CD14-positive monocyte (primary cell): ENCODE data around the gene STBD1. TPM values are rescaled to one million over a fixed set of nuclear protein-coding genes. Genes with fewer than 3 reads are reported as not detected.

Experiments used
- DNase-seq, 3 donors: peaks; one replicate each; pipeline ENCODE4 v3.0.0-alpha.2; 2011 to 2022
- H2AFZ ChIP-seq: 2 replicates; pipeline ENCODE4 v1.6.0; 2012; ENCODE audit warnings: mild to moderate bottlenecking, low read depth, low read length, inconsistent platforms; ENCODE audit not compliant: insufficient read depth, poor library complexity, severe bottlenecking
- H3K27ac ChIP-seq, 2 donors: 1 replicate in 1 of 2; 2 replicates in 1 of 2; pipeline ENCODE4 v1.5.1; 2012 to 2013; ENCODE audit warnings: low read length in 2 of 2, control low read depth in 1 of 2, inconsistent platforms in 1 of 2, low read depth in 1 of 2, mild to moderate bottlenecking in 1 of 2
- H3K27me3 ChIP-seq, 2 donors: one replicate each; pipeline versions ENCODE4 v1.6.0 to v1.6.1; 2011 to 2013; ENCODE audit warnings: low read length in 2 of 2; ENCODE audit not compliant: control insufficient read depth in 2 of 2, insufficient read depth in 2 of 2
- H3K36me3 ChIP-seq, 2 donors: replicated peaks in 1 of 2; 1 replicate in 1 of 2; 2 replicates in 1 of 2; pipeline versions ENCODE4 v1.5.1 to v1.6.1; 2012 to 2013; ENCODE audit warnings: low read length in 2 of 2, control low read depth in 1 of 2, inconsistent platforms in 1 of 2, mild to moderate bottlenecking in 1 of 2; ENCODE audit not compliant: insufficient read depth in 2 of 2, control insufficient read depth in 1 of 2
- H3K4me1 ChIP-seq, 2 donors: 1 replicate in 1 of 2; 2 replicates in 1 of 2; pipeline versions ENCODE4 v1.5.1 to v1.6.1; 2012 to 2013; ENCODE audit warnings: low read length in 2 of 2, control low read depth in 1 of 2, inconsistent platforms in 1 of 2, mild to moderate bottlenecking in 1 of 2, moderate library complexity in 1 of 2; ENCODE audit not compliant: insufficient read depth in 2 of 2, control insufficient read depth in 1 of 2
- H3K4me2 ChIP-seq: replicated peaks from 2 replicates; pipeline ENCODE3; 2012; ENCODE audit warnings: low read length, moderate library complexity, mild to moderate bottlenecking; ENCODE audit not compliant: poor library complexity, severe bottlenecking; ENCODE audit errors: extremely low read depth
- H3K4me3 ChIP-seq, 3 experiments: fragments of 200-600 bp in 1 of 3; sonication (generic) in 1 of 3; replicated peaks in 1 of 3; 1 replicate in 2 of 3; 2 replicates in 1 of 3; pipeline ENCODE4 v1.5.1; 2011 to 2013; ENCODE audit warnings: low read length in 3 of 3, mild to moderate bottlenecking in 3 of 3, control low read depth in 2 of 3, low read depth in 2 of 3, inconsistent platforms in 1 of 3, moderate library complexity in 1 of 3
- H3K79me2 ChIP-seq: 2 replicates; pipeline ENCODE4 v1.6.0; 2012; ENCODE audit warnings: mild to moderate bottlenecking, control low read depth, inconsistent platforms, low read length, moderate library complexity; ENCODE audit not compliant: insufficient read depth
- H3K9ac ChIP-seq: 2 replicates; pipeline ENCODE4 v1.6.0; 2017; ENCODE audit warnings: low read length, mild to moderate bottlenecking; ENCODE audit not compliant: insufficient read depth, poor library complexity, severe bottlenecking
- H3K9me3 ChIP-seq, 2 donors: replicated peaks in 1 of 2; 1 replicate in 1 of 2; 2 replicates in 1 of 2; pipeline versions ENCODE4 v1.5.1 to v1.6.1; 2012 to 2013; ENCODE audit warnings: low read length in 2 of 2, control low read depth in 1 of 2; ENCODE audit not compliant: control insufficient read depth in 1 of 2, insufficient read depth in 1 of 2
- H4K20me1 ChIP-seq: 2 replicates; pipeline ENCODE4 v1.6.0; 2012; ENCODE audit warnings: mild to moderate bottlenecking, low read length, control low read depth, moderate library complexity; ENCODE audit not compliant: insufficient read depth
- H3K27ac Mint-ChIP-seq, 7 donors: one replicate each; pipeline ENCODE4 v1.8.0; 2020; ENCODE audit warnings: mild to moderate bottlenecking in 7 of 7, mixed read lengths in 7 of 7, moderate library complexity in 6 of 7, inconsistent platforms in 2 of 7
- H3K27me3 Mint-ChIP-seq, 3 donors: one replicate each; pipeline ENCODE4 v1.8.0; 2021 to 2022; ENCODE audit warnings: low read depth in 3 of 3, mild to moderate bottlenecking in 3 of 3, mixed read lengths in 3 of 3, moderate library complexity in 3 of 3, inconsistent platforms in 1 of 3
- H3K36me3 Mint-ChIP-seq, 2 donors: one replicate each; pipeline ENCODE4 v1.8.0; 2020; ENCODE audit warnings: mixed read lengths in 2 of 2, inconsistent platforms in 1 of 2, mild to moderate bottlenecking in 1 of 2
- H3K4me1 Mint-ChIP-seq: one replicate; pipeline ENCODE4 v1.8.0; 2020; ENCODE audit warnings: mild to moderate bottlenecking, mixed read lengths
- H3K4me3 Mint-ChIP-seq, 2 donors: one replicate each; pipeline ENCODE4 v1.8.0; 2020; ENCODE audit warnings: mild to moderate bottlenecking in 2 of 2, mixed read lengths in 2 of 2, moderate library complexity in 1 of 2
- H3K9me3 Mint-ChIP-seq, 7 donors: one replicate each; pipeline ENCODE4 v1.8.0; 2020 to 2022; ENCODE audit warnings: mixed read lengths in 7 of 7, mild to moderate bottlenecking in 6 of 7, moderate library complexity in 6 of 7, inconsistent platforms in 2 of 7
- WGBS: methylation state at CpG from one replicate; pipeline ENCODE4 v1.1.5; 2013; ENCODE audit warnings: missing lambda C conversion rate; ENCODE audit not compliant: insufficient coverage; 5-methylcytosine and 5-hydroxymethylcytosine counted together
- intact Hi-C, 2 donors: fragments of 100-400 bp; cut with micrococcal nuclease; formaldehyde crosslinking; loops; one replicate each; pipeline versions ENCODE4 v1.15.0 to v1.15.1; 2023
- polyA plus RNA-seq, 3 donors: library from polyadenylated mRNA; depleted of rRNA in 1 of 3; unstranded in 2 of 3; stranded (reverse) in 1 of 3; fragments of 300-500 nt in 2 of 3; fragments of >200 nt in 1 of 3; fragmentation: Illumina TruSeq in 2 of 3; gene quantifications; 1 replicate in 2 of 3; 2 replicates in 1 of 3; pipeline ENCODE4 v1.2.3, GENCODE V29; 2012 to 2021
- TF ChIP-seq, protein P1 (sequence below): fragments of 200-600 bp; IDR thresholded peaks from one replicate; pipeline ENCODE4 v1.8.0; 2022; ENCODE audit warnings: antibody characterized with exemption, mild to moderate bottlenecking

The STBD1 gene
- polyA plus RNA-seq, 3 donors: 0.53 to 1.5 (median 1.2) TPM

DNA sequence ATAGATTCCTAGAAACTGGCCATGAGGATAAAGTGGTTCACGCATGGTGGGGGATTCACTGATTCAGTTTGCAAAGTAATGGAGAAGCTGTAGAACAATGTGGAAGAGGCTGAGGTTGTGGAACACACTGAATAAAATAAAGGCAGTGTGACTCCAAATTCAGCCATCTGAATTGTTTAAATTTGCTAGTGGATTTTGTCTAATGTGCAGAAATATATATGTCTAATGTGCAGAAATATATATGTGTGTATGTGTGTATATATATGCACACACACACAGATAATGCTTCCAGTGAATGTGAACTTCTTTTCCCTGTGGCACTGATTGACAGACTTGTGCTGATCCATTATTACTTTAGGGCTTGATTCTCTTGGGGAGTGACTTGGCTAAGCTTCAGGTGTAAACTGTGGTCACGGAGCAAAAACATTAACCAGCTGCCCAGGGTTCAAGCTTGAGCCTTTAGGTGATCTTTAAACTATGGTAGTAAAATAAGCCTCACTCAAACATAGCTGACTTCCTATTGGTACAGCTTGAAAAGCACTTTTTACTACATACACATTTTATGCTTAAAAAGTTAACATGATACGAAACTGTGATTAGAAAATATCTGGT lies 3.5 kb downstream of the STBD1 start:
- peaks cover 21 to 23% of the 10 kb centered on the region in 2 donors for H3K36me3 Mint-ChIP-seq
- H3K4me1 Mint-ChIP-seq: peaks cover 23% of the 10 kb centered on the region
- H3K27me3 ChIP-seq: no peaks in the 10 kb centered on the region
- H3K9ac ChIP-seq: no peak overlapping the region
- no peaks in the 10 kb centered on the region for H4K20me1 ChIP-seq
- H3K36me3 ChIP-seq: peaks cover 3 to 19% of the 10 kb centered on the region in 2 donors
- H2AFZ ChIP-seq: no peak overlapping the region
- H3K79me2 ChIP-seq: peaks cover 6% of the 10 kb centered on the region
- no peak overlapping the region for H3K4me3 ChIP-seq
- H3K9me3 Mint-ChIP-seq: peaks cover 0 to 6% (median 0%) of the 10 kb centered on the region in 7 donors
- H3K27me3 Mint-ChIP-seq: peaks cover 0 to 1% (median 0%) of the 10 kb centered on the region in 3 donors
- H3K4me1 ChIP-seq: peaks cover 21 to 29% of the 10 kb centered on the region in 2 donors
- DNase-seq: no peak
- 100% methylated on average over 1 of the region's 3 CpGs for WGBS
- intact Hi-C loops: loop anchor here (5.0 to 10.0 kb wide), 2 partner anchors 58 to 95 kb away; partner anchors contain the start of genes FAM47E (in 1 of the 2) and SCARB2 (in 1 of the 2)
- no peak overlapping the region for H3K4me3 Mint-ChIP-seq
- no peak overlapping the region for H3K27ac Mint-ChIP-seq
- no peak overlapping the region for H3K4me2 ChIP-seq
- peaks cover 0 to 2% of the 10 kb centered on the region in 2 donors for H3K9me3 ChIP-seq
- TF ChIP-seq, protein P1, sequence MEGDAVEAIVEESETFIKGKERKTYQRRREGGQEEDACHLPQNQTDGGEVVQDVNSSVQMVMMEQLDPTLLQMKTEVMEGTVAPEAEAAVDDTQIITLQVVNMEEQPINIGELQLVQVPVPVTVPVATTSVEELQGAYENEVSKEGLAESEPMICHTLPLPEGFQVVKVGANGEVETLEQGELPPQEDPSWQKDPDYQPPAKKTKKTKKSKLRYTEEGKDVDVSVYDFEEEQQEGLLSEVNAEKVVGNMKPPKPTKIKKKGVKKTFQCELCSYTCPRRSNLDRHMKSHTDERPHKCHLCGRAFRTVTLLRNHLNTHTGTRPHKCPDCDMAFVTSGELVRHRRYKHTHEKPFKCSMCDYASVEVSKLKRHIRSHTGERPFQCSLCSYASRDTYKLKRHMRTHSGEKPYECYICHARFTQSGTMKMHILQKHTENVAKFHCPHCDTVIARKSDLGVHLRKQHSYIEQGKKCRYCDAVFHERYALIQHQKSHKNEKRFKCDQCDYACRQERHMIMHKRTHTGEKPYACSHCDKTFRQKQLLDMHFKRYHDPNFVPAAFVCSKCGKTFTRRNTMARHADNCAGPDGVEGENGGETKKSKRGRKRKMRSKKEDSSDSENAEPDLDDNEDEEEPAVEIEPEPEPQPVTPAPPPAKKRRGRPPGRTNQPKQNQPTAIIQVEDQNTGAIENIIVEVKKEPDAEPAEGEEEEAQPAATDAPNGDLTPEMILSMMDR: no peak
- no peak overlapping the region for H3K27ac ChIP-seq

DNA sequence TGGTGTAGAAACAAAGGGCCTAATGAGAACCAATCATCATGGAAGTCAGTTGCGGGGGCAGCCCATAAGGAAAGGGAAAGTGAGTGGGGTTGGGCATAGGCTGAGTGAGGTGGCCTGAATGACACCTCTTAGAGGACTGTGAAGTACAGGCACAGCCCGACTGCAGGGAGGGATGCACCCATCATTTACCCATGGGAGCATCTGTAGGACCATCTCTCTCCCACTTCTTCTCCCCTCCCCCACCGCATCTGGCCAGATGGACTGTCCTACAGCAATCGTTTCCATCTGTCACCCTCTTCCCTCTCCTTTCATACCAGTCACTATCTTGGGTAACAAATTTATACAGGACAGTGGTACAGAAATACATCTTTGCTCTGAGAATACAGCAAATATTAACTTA lies 4.2 kb downstream of the STBD1 start:
- H3K79me2 ChIP-seq: peaks cover 6% of the 10 kb centered on the region
- 93% methylated on average over 3 of the region's 4 CpGs for WGBS
- no peak overlapping the region for H2AFZ ChIP-seq
- no peak overlapping the region for H3K4me3 ChIP-seq
- intact Hi-C loops: no loop called here
- peaks cover 21 to 23% of the 10 kb centered on the region in 2 donors for H3K36me3 Mint-ChIP-seq
- H3K9me3 Mint-ChIP-seq: peaks cover 2 to 9% (median 3%) of the 10 kb centered on the region in 7 donors
- H4K20me1 ChIP-seq: no peaks in the 10 kb centered on the region
- peaks cover 16% of the 10 kb centered on the region for H3K4me1 Mint-ChIP-seq
- peaks cover 3 to 19% of the 10 kb centered on the region in 2 donors for H3K36me3 ChIP-seq
- TF ChIP-seq, protein P1: no peak
- H3K4me1 ChIP-seq: peaks cover 15 to 22% of the 10 kb centered on the region in 2 donors
- H3K27ac Mint-ChIP-seq: no peak overlapping the region
- no peak overlapping the region for H3K27ac ChIP-seq
- H3K4me3 Mint-ChIP-seq: no peak overlapping the region
- peaks cover 0 to 7% of the 10 kb centered on the region in 2 donors for H3K9me3 ChIP-seq
- DNase-seq: no peak
- no peak overlapping the region for H3K9ac ChIP-seq
- H3K27me3 Mint-ChIP-seq: peaks cover 0 to 1% (median 0%) of the 10 kb centered on the region in 3 donors
- no peak overlapping the region for H3K4me2 ChIP-seq
- H3K27me3 ChIP-seq: no peaks in the 10 kb centered on the region
